HEK293 (cell line): Measurements from ENCODE around the gene NOM1.

ENCODE experiments used
- CTCF ChIP-seq: fragments of 450-650 bp; formaldehyde crosslinking; IDR thresholded peaks from 2 replicates; pipeline ENCODE4 v1.5.1; 2016; ENCODE audit warnings: missing biosample characterization, missing genetic modification characterization
- YY1 ChIP-seq: fragments of 450-650 bp; formaldehyde crosslinking; IDR thresholded peaks from 2 replicates; pipeline ENCODE4 v1.5.1; 2018; ENCODE audit warnings: missing biosample characterization, missing genetic modification characterization
- ZNF2 ChIP-seq: fragments of 450-650 bp; formaldehyde crosslinking; IDR thresholded peaks from 2 replicates; pipeline ENCODE4 v1.5.1; 2016; ENCODE audit warnings: missing biosample characterization, missing genetic modification characterization
- ZNF24 ChIP-seq: fragments of 450-650 bp; formaldehyde crosslinking; IDR thresholded peaks from 2 replicates; pipeline ENCODE4 v1.5.1; 2016; ENCODE audit warnings: missing biosample characterization, missing genetic modification characterization
- ZNF391 ChIP-seq: fragments of 450-650 bp; formaldehyde crosslinking; IDR thresholded peaks from 2 replicates; pipeline ENCODE4 v1.5.1; 2016; ENCODE audit warnings: low read depth, missing biosample characterization, missing genetic modification characterization, borderline replicate concordance
- ZNF561 ChIP-seq: fragments of 450-650 bp; IDR thresholded peaks from 2 replicates; pipeline ENCODE4 v1.5.1; 2018; ENCODE audit warnings: missing biosample characterization, missing genetic modification characterization, borderline replicate concordance
- ZNF660 ChIP-seq: fragments of 450-650 bp; IDR thresholded peaks from 2 replicates; pipeline ENCODE4 v1.5.1; 2018; ENCODE audit warnings: missing biosample characterization, mild to moderate bottlenecking, missing genetic modification characterization
- ZSCAN30 ChIP-seq: fragments of 450-650 bp; IDR thresholded peaks from 2 replicates; pipeline ENCODE4 v1.5.1; 2018; ENCODE audit warnings: missing biosample characterization, mild to moderate bottlenecking, missing genetic modification characterization, moderate library complexity
- TF ChIP-seq, protein P1 (sequence below): fragments of 450-650 bp; formaldehyde crosslinking; conservative IDR thresholded peaks from 2 replicates; pipeline ENCODE4 v1.5.1; 2016; ENCODE audit warnings: low read depth, missing biosample characterization, missing genetic modification characterization

DNA sequence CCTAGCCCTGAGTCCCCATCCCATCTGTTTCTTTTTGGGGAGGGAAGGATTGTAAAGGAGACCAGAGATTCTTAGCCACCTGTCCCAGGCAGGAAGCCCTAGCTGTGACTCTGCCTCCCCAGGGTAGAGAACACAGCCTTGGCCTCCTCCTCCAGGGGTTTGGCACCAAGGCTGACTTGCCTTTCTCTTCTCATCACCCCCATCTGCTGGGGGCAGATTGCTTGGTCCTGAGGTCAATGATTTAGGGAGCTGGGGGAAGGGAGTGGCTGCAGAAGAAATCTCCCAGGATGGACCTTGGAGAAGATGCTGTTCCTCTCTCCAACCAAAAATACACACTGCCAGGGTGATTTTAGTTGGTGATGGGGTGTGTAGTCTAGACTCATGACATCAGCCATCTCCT, 63.6 kb downstream of the NOM1 start:
- TF ChIP-seq ZNF2 (tag by site-specific recombination) (no peak), CTCF (tag by site-specific recombination) (no peak), ZNF391 (tag by site-specific recombination) (no peak), ZNF561 (tag by site-specific recombination) (no peak), ZSCAN30 (tag by site-specific recombination) (no peak), ZNF24 (no peak), YY1 (no peak), ZNF660 (tag by site-specific recombination) (no peak)
- TF ChIP-seq, protein P1, sequence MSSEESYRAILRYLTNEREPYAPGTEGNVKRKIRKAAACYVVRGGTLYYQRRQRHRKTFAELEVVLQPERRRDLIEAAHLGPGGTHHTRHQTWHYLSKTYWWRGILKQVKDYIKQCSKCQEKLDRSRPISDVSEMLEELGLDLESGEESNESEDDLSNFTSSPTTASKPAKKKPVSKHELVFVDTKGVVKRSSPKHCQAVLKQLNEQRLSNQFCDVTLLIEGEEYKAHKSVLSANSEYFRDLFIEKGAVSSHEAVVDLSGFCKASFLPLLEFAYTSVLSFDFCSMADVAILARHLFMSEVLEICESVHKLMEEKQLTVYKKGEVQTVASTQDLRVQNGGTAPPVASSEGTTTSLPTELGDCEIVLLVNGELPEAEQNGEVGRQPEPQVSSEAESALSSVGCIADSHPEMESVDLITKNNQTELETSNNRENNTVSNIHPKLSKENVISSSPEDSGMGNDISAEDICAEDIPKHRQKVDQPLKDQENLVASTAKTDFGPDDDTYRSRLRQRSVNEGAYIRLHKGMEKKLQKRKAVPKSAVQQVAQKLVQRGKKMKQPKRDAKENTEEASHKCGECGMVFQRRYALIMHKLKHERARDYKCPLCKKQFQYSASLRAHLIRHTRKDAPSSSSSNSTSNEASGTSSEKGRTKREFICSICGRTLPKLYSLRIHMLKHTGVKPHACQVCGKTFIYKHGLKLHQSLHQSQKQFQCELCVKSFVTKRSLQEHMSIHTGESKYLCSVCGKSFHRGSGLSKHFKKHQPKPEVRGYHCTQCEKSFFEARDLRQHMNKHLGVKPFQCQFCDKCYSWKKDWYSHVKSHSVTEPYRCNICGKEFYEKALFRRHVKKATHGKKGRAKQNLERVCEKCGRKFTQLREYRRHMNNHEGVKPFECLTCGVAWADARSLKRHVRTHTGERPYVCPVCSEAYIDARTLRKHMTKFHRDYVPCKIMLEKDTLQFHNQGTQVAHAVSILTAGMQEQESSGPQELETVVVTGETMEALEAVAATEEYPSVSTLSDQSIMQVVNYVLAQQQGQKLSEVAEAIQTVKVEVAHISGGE, result no peak
